Ovary (tissue), 3 donors: Measurements from ENCODE around the gene ANKRD40.

ENCODE experiments used
- CTCF ChIP-seq, 3 donors: fragments of 450-650 bp in 2 of 3; fragments of 200-600 bp in 1 of 3; IDR thresholded peaks; one replicate each; pipeline versions ENCODE4 v1.5.1 to v1.8.0; 2016 to 2022; ENCODE audit warnings: antibody characterized with exemption in 3 of 3, mild to moderate bottlenecking in 1 of 3
- EP300 ChIP-seq: sonication (generic); formaldehyde crosslinking; IDR thresholded peaks from one replicate; pipeline ENCODE4 v1.6.1; 2017; ENCODE audit warnings: antibody characterized with exemption
- POLR2A ChIP-seq: fragments of 450-650 bp; IDR thresholded peaks from one replicate; pipeline ENCODE4 v1.6.1; 2017; ENCODE audit warnings: antibody characterized with exemption, mild to moderate bottlenecking, moderate library complexity
- donor health status: DM: no; HTN: no; CAD: no.

GRCh38 chr17:50688245-50688644 is 19.5 kb downstream of the ANKRD40 start:
- no peak for TF ChIP-seq CTCF (IDR thresholded peaks at IDR 0.05)
- no peak for TF ChIP-seq POLR2A
- no peak for TF ChIP-seq EP300
